Suprapubic skin (tissue), 4 donors: ENCODE measurements around the gene CHRNA10.

Experiments used
- CTCF ChIP-seq, 2 donors: fragments of 200-600 bp in 1 of 2; fragments of 450-650 bp in 1 of 2; sonication (generic) in 1 of 2; IDR thresholded peaks; one replicate each; pipeline ENCODE4 v1.5.1; 2016 to 2019; ENCODE audit warnings: antibody characterized with exemption in 2 of 2, mild to moderate bottlenecking in 1 of 2, moderate library complexity in 1 of 2
- EP300 ChIP-seq: sonication (generic); formaldehyde crosslinking; IDR thresholded peaks from one replicate; pipeline ENCODE4 v1.6.1; 2017; ENCODE audit warnings: antibody characterized with exemption
- POLR2A ChIP-seq, 2 donors: fragments of 450-650 bp; IDR thresholded peaks; one replicate each; pipeline ENCODE4 v1.6.1; 2017; ENCODE audit warnings: antibody characterized with exemption in 2 of 2, mild to moderate bottlenecking in 2 of 2, moderate library complexity in 2 of 2
- POLR2AphosphoS5 ChIP-seq, 3 donors: sonication (generic); formaldehyde crosslinking; IDR thresholded peaks; one replicate each; pipeline ENCODE4 v1.6.1; 2017; ENCODE audit warnings: antibody characterized with exemption in 3 of 3

DNA sequence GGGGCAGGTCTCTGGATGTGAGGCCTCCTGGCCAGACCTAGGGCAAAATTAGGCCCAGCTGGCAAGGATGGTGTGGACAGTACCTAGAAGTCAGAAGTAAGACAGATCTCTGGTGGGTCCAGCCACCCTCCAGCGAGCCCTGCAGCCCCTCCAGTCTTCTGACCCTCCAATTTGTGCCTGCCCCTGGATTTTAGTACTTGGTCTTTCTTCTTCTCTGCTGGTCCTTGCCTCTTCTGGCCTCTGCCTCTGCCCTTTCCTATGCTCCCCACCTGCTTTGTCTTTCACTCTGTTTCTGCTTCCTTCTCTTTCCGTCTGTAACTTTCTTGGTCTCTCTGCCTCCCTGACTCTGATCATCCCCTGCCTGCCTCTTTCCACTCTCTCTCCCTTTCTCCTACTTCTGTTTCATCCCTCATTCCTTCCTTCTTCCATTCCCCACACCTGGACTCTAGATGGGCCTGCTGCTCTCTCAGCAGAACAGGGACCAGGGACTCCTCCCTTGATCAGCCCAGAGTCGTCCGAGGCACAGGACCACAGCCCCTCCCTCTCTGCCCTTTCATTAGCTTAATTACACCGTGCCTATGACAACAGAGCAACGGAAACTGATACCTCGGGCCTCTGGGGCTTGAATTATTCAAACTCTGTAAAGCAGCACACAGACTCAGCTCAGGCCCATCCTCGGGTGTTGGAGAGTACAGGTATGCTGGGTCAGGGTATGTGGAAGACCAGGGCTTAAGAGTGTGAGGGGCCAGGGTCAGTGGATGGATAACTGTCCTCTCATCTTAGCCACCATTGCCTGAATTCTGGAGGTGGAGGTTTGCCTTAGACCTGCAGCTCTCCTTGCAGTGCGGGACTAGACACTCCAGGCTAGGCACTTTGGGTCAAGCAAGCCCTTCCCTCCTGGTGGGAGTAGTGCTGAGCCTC, at the start of gene CHRNA10:
- TF ChIP-seq CTCF (IDR thresholded peaks at IDR 0.05) (no peak), POLR2AphosphoS5 (IDR thresholded peaks at IDR 0.05) (no peak), EP300 (no peak), POLR2A (IDR thresholded peaks at IDR 0.05) (no peak)
